Measurements from ENCODE around the gene TM4SF1.

DNA sequence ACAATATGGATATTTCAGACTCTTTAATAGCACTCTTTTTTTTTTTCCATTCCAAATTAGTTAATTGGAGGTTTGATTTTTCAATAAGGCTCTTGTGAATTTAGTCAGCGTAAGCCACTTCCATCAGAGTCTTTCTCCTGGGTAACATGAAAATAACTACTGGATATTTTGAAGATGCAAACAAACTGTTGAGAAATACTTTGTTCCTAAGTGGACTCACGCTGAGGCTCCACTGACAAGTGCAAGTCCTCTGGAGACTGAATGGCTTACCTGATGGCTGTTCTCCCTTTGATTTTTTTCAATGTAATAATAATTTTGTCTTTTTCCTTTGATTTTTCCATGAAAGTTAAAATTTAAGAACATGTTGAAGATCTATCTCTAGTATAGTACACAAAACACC is 26.0 kb upstream of the TM4SF1 start:
- no peak for TF ChIP-seq POLR2AphosphoS5 (IDR thresholded peaks at IDR 0.05; ENCODE audit: insufficient read depth in 1 of 2, low read depth in 1 of 2)
- TF ChIP-seq, protein P1, sequence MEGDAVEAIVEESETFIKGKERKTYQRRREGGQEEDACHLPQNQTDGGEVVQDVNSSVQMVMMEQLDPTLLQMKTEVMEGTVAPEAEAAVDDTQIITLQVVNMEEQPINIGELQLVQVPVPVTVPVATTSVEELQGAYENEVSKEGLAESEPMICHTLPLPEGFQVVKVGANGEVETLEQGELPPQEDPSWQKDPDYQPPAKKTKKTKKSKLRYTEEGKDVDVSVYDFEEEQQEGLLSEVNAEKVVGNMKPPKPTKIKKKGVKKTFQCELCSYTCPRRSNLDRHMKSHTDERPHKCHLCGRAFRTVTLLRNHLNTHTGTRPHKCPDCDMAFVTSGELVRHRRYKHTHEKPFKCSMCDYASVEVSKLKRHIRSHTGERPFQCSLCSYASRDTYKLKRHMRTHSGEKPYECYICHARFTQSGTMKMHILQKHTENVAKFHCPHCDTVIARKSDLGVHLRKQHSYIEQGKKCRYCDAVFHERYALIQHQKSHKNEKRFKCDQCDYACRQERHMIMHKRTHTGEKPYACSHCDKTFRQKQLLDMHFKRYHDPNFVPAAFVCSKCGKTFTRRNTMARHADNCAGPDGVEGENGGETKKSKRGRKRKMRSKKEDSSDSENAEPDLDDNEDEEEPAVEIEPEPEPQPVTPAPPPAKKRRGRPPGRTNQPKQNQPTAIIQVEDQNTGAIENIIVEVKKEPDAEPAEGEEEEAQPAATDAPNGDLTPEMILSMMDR (IDR thresholded peaks at IDR 0.05): no peak
- no peak for TF ChIP-seq POLR2A (IDR thresholded peaks at IDR 0.05)

Data from vagina (tissue), 2 donors.